ENCODE results near the gene SH3GLB2.

Gene SH3GLB2

GRCh38 chr9:129027685-129028191, 393 bp downstream of the SH3GLB2 start:
- TF ChIP-seq CTCF (IDR thresholded peaks at IDR 0.05; ENCODE audit: low read depth, low read length, poor library complexity, severe bottlenecking) (no peak), EZH2phosphoT487 (IDR thresholded peaks at IDR 0.05; ENCODE audit: borderline replicate concordance, low read length) (no peak)
- peak overlapping the region; percentile 95 for H3K4me2 ChIP-seq (ENCODE audit: low read length)
- peak overlapping the region; percentile 93 for H3K4me3 ChIP-seq (ENCODE audit: low read length)
- H3K9me2 ChIP-seq (replicated peaks; ENCODE audit: control insufficient read depth, low read length), result no peaks in the 10 kb centered on the region
- no peaks in the 10 kb centered on the region for H3F3A ChIP-seq (ENCODE audit: control insufficient read depth, insufficient read depth)
- 0 out of 2 replicates have a peak overlapping the region, but pooled peaks have one; percentile 8 for H3K27ac ChIP-seq (ENCODE audit: low read depth, low read length)
- no peaks in the 10 kb centered on the region for H3K27me3 ChIP-seq (ENCODE audit: control insufficient read depth, low read length)
- peaks cover 47% of the 10 kb centered on the region for H3K79me2 ChIP-seq (ENCODE audit: control insufficient read depth, low read length)
- H4K20me1 ChIP-seq (ENCODE audit: control insufficient read depth, insufficient read depth, low read depth, low read length), result peaks cover 12% of the 10 kb centered on the region; the same call in 1 of the 2 replicates
- H3K4me1 ChIP-seq (ENCODE audit: control insufficient read depth, low read length), result peaks cover 22% of the 10 kb centered on the region
- no peaks in the 10 kb centered on the region for H3K9me3 ChIP-seq (ENCODE audit: control insufficient read depth, insufficient read depth, low read length)
- peaks cover 4% of the 10 kb centered on the region for H3K36me3 ChIP-seq (ENCODE audit: control insufficient read depth, low read length)

GRCh38 chr9:129027224-129027684, 877 bp downstream of the SH3GLB2 start:
- H3K4me1 ChIP-seq (ENCODE audit: control insufficient read depth, low read length), result peaks cover 22% of the 10 kb centered on the region
- no peak for TF ChIP-seq EZH2phosphoT487 (IDR thresholded peaks at IDR 0.05; ENCODE audit: borderline replicate concordance, low read length)
- no peak for TF ChIP-seq CTCF (IDR thresholded peaks at IDR 0.05; ENCODE audit: low read depth, low read length, poor library complexity, severe bottlenecking)
- no peaks in the 10 kb centered on the region for H3K9me3 ChIP-seq (ENCODE audit: control insufficient read depth, insufficient read depth, low read length)
- no peaks in the 10 kb centered on the region for H3K27me3 ChIP-seq (ENCODE audit: control insufficient read depth, low read length)
- H3K27ac ChIP-seq (ENCODE audit: low read depth, low read length), result 0 out of 2 replicates have a peak overlapping the region, but pooled peaks have one; percentile 8
- peaks cover 5% of the 10 kb centered on the region for H3K36me3 ChIP-seq (ENCODE audit: control insufficient read depth, low read length)
- peaks cover 12% of the 10 kb centered on the region; the same call in 1 of the 2 replicates for H4K20me1 ChIP-seq (ENCODE audit: control insufficient read depth, insufficient read depth, low read depth, low read length)
- H3K9me2 ChIP-seq (replicated peaks; ENCODE audit: control insufficient read depth, low read length), result no peaks in the 10 kb centered on the region
- peaks cover 52% of the 10 kb centered on the region for H3K79me2 ChIP-seq (ENCODE audit: control insufficient read depth, low read length)
- H3F3A ChIP-seq (ENCODE audit: control insufficient read depth, insufficient read depth), result no peaks in the 10 kb centered on the region
- H3K4me2 ChIP-seq (ENCODE audit: low read length), result peak overlapping the region; percentile 95
- H3K4me3 ChIP-seq (ENCODE audit: low read length), result peak overlapping the region; percentile 93

- Histone ChIP-seq H3K9me3 (ENCODE audit: control insufficient read depth, insufficient read depth, low read length) (no peaks in the 10 kb centered on the region), H3K36me3 (ENCODE audit: control insufficient read depth, low read length) (peaks cover 9% of the 10 kb centered on the region), H3K27ac (ENCODE audit: low read depth, low read length) (no peak overlapping the region), H3K79me2 (ENCODE audit: control insufficient read depth, low read length) (peaks cover 57% of the 10 kb centered on the region), H3K4me3 (ENCODE audit: low read length) (peak overlapping the region; percentile 93), H3K4me1 (ENCODE audit: control insufficient read depth, low read length) (peaks cover 22% of the 10 kb centered on the region), H3K9me2 (replicated peaks; ENCODE audit: control insufficient read depth, low read length) (no peaks in the 10 kb centered on the region), H4K20me1 (ENCODE audit: control insufficient read depth, insufficient read depth, low read depth, low read length) (peaks cover 12% of the 10 kb centered on the region; the same call in 1 of the 2 replicates), H3K27me3 (ENCODE audit: control insufficient read depth, low read length) (no peaks in the 10 kb centered on the region), H3F3A (ENCODE audit: control insufficient read depth, insufficient read depth) (no peaks in the 10 kb centered on the region), H3K4me2 (ENCODE audit: low read length) (peak overlapping the region; percentile 95)
- TF ChIP-seq CTCF (IDR thresholded peaks at IDR 0.05; ENCODE audit: low read depth, low read length, poor library complexity, severe bottlenecking) (no peak), EZH2phosphoT487 (IDR thresholded peaks at IDR 0.05; ENCODE audit: borderline replicate concordance, low read length) (no peak)
These were observed 1.5 kb downstream of the SH3GLB2 start for GRCh38 chr9:129026442-129027223.

Data from DOHH2 (cell line).